Germinal center (tissue), 1 donor: ENCODE measurements around the gene NPEPL1.
"Not testable (repeated sequence)": the region's sequence is repeated elsewhere in the genome, so short reads cannot be mapped to it uniquely, and the experiment has no call there.

Experiments
- DNase-seq: peaks from one replicate; pipeline ENCODE4 v3.0.0; 2012; ENCODE audit warnings: mixed read lengths, low spot score

NPEPL1 gene

GRCh38 chr20:58744836-58745235 is 52.2 kb downstream of the NPEPL1 start:
- DNase-seq = no peak

GRCh38 chr20:58745391-58745790 is 52.8 kb downstream of the NPEPL1 start:
- DNase-seq = no peak

DNA sequence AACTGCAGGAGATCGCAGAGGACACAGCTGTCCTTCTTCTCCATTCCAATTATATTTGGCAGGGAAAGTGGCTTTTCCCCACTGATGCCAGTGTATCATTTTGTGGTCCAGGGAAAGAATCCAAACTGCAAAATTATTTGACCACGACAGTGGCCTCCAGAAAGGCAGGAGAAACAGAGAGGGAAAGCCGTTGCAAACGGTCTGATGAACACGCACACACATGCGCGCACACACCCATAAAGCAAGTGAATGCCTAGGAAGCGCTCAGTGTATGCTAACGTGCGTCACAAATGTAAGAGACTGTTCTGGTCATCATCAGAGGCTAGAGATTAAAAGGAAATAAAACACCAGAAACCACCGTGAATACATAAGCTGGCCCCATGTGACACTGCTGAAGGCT is 54.0 kb downstream of the NPEPL1 start:
- DNase-seq = no peak

- no peak for DNase-seq
Observed at GRCh38 chr20:58747211-58747610, 54.6 kb downstream of the NPEPL1 start.

- no peak for DNase-seq
Observed at GRCh38 chr20:58748618-58749017, 56.0 kb downstream of the NPEPL1 start.

- DNase-seq = no peak
Observed at GRCh38 chr20:58749098-58749769, 56.6 kb downstream of the NPEPL1 start.

GRCh38 chr20:58749979-58750378 is 57.4 kb downstream of the NPEPL1 start:
- DNase-seq = no peak

- DNase-seq = not testable (repeated sequence)
Observed at GRCh38 chr20:58750706-58751105, 58.1 kb downstream of the NPEPL1 start.

DNA sequence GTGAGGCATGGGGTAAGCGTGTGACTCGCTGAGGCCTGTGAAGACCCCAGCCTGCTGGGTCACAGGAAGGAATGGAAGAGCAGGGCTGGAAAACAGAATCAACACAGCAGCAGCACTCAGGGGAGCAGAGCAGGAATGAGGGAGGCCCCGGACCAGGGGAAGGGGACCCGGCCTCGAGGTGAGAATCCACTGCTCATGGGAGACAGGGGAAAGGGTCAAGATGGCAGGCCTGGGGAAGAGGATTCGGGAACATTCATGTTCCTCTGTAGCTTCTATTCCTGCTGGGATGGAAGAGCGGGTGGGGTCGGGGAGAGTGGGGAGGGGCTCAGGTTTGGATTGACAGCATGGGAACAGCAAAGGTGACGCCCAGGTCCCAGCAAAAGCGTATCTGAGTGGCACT is 59.4 kb downstream of the NPEPL1 start:
- no peak for DNase-seq

- DNase-seq = no peak
Observed at GRCh38 chr20:58752565-58752964, 60.0 kb downstream of the NPEPL1 start.

DNA sequence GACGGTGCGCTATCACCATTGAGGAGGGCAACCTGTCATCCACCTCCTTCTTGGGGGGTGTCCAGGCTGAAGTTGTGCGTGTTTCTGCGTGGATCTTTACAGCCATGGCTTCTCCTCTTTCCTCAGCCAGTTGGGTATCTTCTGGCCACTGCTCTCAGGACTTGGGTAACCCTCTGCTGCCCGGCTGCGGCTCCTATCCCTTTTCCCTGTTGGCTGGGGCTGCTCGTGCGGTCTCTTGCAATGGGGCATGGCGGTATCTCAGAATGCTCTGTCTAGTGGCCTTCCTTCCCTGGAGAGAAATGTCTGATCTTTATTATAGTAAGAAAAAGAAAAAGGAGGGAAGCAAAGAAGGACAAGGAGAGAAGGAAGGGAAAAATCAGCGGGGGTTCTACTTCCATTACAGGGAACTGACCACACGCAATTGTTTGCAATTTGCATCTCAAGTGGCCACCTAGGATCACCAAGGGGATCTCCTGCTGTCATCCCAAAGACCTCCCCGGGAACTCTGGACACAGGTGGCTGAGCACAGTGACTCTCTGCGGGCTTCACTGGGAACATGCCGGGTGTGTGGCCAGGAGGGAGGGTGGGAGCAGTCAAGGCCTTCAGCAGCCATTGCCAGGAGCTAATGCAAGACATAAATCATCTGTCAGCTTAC is 60.8 kb downstream of the NPEPL1 start:
- no peak for DNase-seq

GRCh38 chr20:58753922-58754551 is 61.4 kb downstream of the NPEPL1 start:
- DNase-seq = no peak

DNA sequence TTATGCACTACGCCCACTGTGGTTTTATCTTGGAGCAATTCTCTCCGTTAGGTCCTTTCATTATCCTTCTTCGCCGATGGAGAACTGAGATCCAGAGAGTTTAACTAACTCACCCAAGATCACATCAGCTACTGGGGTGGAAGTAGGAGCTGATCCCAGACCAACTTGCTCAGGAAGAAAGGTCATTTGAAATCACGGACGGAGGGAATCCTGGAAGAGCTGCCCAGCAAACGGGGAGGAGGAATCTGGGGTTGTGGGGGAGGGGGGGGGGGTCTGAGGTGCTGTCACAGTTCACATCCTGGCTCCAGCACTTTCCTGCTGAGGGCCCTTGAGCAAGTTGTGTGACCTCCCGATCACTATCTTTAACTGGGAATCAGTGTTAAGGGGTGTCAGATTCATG is 62.0 kb downstream of the NPEPL1 start:
- no peak for DNase-seq

- no peak for DNase-seq
Observed at GRCh38 chr20:58755062-58755697, 62.6 kb downstream of the NPEPL1 start.

DNA sequence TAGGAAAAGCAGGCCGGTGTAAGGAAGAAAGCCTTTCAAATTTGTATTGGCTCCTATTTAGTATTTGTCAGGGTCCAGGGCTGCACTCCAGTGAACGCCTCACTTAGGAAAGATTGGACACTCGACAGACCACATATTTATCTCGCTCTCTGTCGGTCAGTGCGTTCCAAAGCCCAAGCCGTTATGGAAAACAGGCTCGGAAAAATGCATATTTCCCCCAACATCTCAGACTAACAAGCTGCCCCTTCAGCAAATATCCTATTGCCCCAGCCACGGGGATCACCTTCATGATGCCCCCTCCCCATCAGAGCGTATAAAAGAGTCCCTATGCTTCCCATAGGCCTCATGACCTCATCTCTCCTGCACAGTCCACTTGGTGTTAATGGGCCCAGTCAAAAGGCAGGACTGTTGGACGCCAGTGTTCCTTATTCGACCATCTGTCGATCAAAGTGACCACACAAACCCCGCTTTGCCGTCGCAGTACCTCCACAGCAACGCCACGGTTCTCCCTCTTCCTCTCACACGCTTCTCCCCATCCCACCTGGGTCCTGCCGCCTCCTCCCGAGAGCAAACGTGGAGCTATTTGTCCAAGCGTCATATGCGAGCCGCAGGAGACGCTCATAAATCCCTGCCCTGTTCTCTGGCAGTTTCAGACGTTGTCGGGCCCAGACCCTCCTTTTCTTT is 63.3 kb downstream of the NPEPL1 start:
- no peak for DNase-seq

- no peak for DNase-seq
Observed at GRCh38 chr20:58756450-58756775, 63.8 kb downstream of the NPEPL1 start.

DNA sequence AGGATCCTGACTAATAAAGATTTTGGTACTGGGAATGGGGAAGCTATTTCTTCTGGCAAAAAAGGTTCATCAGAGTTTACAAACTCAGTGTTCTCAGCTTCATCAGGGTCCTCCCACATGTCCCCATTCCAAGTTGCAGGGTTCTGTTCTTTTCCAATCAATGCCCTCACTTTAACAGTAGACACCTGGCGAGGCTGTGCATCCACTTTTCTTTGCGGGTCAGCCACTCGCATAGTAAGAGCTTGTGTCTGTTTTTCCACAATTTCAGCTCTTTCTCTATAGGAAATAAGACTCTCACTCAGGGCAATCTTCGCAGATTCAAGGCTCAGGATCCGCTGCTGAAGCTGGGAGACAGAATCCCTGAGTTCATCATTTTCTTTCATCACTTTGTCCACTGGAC is 65.0 kb downstream of the NPEPL1 start:
- not testable (repeated sequence) for DNase-seq

DNA sequence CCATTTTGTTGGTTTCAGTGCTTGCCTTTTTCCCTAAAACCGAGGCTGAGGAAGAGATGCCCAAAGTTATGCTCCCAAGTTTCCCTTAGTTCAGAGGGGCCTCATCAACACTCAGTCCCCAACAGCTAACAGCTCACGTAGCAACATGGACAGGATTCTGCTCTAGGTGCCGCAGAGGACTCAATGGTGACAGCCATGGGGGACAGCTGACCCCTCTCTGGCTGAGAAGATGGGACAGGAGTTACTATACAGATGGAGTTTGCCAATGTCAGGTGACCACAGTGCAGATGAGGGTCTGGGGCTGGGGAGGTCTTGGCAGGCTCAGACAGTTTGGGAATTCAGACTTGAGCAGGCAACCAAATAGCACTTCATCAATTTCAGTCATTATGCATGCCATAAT is 67.3 kb downstream of the NPEPL1 start:
- no peak for DNase-seq

GRCh38 chr20:58760856-58761255 is 68.3 kb downstream of the NPEPL1 start:
- DNase-seq = no peak

DNA sequence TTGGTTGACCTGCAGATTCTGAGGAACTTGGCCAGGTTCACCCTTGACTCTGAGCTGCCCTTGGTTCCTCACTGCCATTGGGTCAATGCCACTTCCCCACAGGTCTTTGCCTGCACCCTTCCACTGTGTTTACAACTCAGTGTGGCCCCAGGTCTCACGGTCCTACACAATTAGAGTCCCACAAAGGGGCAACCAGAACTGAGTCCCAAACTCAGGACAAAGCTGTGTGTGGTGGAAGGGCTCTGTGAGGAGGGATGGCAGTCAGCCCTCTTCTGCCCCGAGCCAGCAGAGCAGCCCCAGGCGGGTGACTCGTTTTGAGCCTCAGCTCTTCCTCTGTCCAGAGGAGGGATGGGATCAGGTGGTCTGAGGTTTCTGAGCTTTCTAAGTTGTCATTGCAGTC is 69.5 kb downstream of the NPEPL1 start:
- DNase-seq = no peak

- no peak for DNase-seq
Observed at GRCh38 chr20:58763076-58763475, 70.5 kb downstream of the NPEPL1 start.
